ENCODE data around the gene TNFSF13B.

The TNFSF13B gene

DNA sequence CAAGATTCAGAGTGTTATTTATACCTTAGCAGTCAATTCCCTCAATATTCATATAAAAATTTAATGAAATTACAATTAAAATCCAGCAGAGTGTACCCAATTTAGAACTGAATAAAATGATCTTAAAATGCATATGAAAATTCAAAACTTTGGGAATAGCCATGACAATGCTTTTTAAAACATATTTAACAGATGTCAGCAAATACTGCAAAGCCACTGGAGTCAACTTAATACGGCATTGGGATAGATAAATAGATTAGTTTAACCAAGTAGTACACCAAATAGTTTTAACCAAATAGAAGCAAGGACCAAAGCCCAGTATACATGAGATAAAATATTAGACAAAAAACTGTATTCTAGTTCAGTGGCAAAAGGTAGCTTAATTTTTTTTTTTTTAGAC lies 79.8 kb downstream of the TNFSF13B start:
- DNase-seq (ENCODE audit: low spot score), result no peak

DNA sequence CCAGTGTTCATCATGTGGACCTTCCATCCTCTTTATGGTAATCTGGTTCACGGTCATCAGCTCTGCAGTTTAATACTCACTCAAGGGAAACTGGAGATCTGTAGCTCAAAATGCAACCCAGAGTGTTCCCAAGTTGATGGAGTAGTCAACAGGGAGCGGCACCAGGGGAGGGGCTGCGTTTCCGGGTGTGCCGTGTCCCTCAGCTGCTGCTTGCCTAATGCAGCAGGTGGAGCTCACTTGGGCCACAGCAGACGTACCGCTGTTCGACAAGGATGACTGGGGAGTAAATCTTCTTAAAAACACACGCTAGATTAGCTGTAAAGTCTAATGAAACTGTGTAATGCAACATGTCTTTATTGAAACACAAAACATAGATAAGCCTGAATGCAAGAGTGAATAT lies 81.1 kb downstream of the TNFSF13B start:
- no peak for DNase-seq (ENCODE audit: low spot score)

- DNase-seq (ENCODE audit: low spot score), result no peak
Observed at GRCh38 chr13:108352599-108352998, 83.1 kb downstream of the TNFSF13B start.

DNA sequence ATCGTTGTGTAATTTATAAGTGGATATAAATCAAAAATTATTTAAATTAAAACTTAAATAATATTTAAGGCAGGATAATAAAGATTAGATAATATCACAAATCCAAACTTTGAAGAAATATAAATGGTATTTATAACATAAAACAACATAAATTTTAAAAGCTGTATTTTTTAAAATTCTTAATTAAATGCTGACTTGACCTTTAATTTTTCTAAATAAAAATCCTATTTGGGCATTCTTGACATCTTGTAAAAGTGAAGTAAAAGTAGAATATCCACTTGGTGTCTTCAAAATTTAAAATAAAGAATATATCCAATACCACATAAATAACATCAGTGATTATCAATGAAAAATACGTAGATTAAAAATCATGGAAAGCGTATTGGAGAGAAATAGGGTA lies 87.7 kb downstream of the TNFSF13B start:
- DNase-seq (ENCODE audit: low spot score), result no peak

All from SW480 (cell line).